H1 (cell line): Measurements from ENCODE around the gene PPWD1. TPM values are rescaled to one million over a fixed set of nuclear protein-coding genes. Genes with fewer than 3 reads are reported as not detected.

Source experiments
- CTCF ChIP-seq, 3 experiments: IDR thresholded peaks; 1 replicate in 2 of 3; 2 replicates in 1 of 3; pipeline versions ENCODE4 v1.5.1 to v1.6.1; 2011; ENCODE audit warnings: low read length in 3 of 3, mild to moderate bottlenecking in 3 of 3, inconsistent platforms in 2 of 3, low read depth in 1 of 3, moderate library complexity in 1 of 3; ENCODE audit not compliant: insufficient read depth in 1 of 3; ENCODE audit errors: control extremely low read depth in 1 of 3
- EGR1 ChIP-seq: IDR thresholded peaks from 2 replicates; pipeline ENCODE4 v1.6.1; 2011; ENCODE audit warnings: low read depth, low read length, borderline replicate concordance
- polyA plus RNA-seq, 7 experiments: library from polyadenylated mRNA; depleted of rRNA in 3 of 7; stranded (reverse) in 5 of 7; unstranded in 2 of 7; fragments of >200 nt in 5 of 7; fragments of 200-250 nt in 2 of 7; gene quantifications; 1 replicate in 5 of 7; 2 replicates in 1 of 7; 4 replicates in 1 of 7; pipeline versions ENCODE4 v1.2.1 to v1.2.3, GENCODE V29; 2011 to 2013; ENCODE audit warnings: missing spikeins in 2 of 7, mixed read lengths in 2 of 7
- total RNA-seq: library from RNA; stranded (reverse); fragmentation: NEBNext Ultra II Directional; extraction: Animal tissue kit (Norgen Biotek cat#: 25700); gene quantifications from 2 replicates; pipeline ENCODE4 v1.2.1, GENCODE V29; 2021

The PPWD1 gene
- total and polyA plus RNA-seq, 2 of the 8 experiments (the other 6 are each of a cell fraction or from before 2014, with no cell fraction given) = 5.0 to 35.7 TPM

GRCh38 chr5:65624025-65624570 is 61.0 kb downstream of the PPWD1 start, which contains the start of gene TRIM23 (continued):
- TF ChIP-seq EGR1 (no peak), CTCF (IDR thresholded peaks at IDR 0.05; ENCODE audit: control extremely low read depth in 1 of 3, insufficient read depth in 1 of 3, low read depth in 1 of 3, low read length in 3 of 3) (peak in 2 of 3 experiments; percentile 8 to 22; a peak in 1 of 4 replicates)
- TF ChIP-seq, all 59 proteins: peak for 12
